HEK293 (cell line): ENCODE measurements around the gene FOXP4.
A peak's percentile ranks its signal among the peaks of the same experiment; 100 is the strongest.

Source experiments
- CTCF ChIA-PET: fragments of 350-600 bp; formaldehyde crosslinking; extraction: SDS; loops from one replicate; lab custom pipeline; 2021; ENCODE audit warnings: antibody characterized with exemption; lab: Yijun Ruan, JAX
- POLR2A ChIA-PET: fragments of 300-600 bp; formaldehyde crosslinking; extraction: SDS; loops from one replicate; lab custom pipeline; 2020; ENCODE audit warnings: antibody characterized with exemption, inconsistent platforms; lab: Yijun Ruan, JAX
- H3K27ac ChIP-seq: fragments of 200-500 bp; sonication (Bioruptor generic); 2 replicates; pipeline ENCODE4 v1.5.1; 2014; ENCODE audit warnings: low read depth, low read length, control low read depth, inconsistent platforms; ENCODE audit errors: extremely low read depth
- H3K36me3 ChIP-seq, 2 experiments: fragments of 200-500 bp in 1 of 2; sonication (Bioruptor generic) in 1 of 2; 1 replicate in 1 of 2; 2 replicates in 1 of 2; pipeline ENCODE4 v1.5.1; 2014 to 2017; ENCODE audit warnings: inconsistent platforms in 2 of 2, low read length in 2 of 2; ENCODE audit not compliant: control insufficient read depth in 2 of 2, insufficient read depth in 1 of 2
- H3K4me1 ChIP-seq: fragments of 200-500 bp; sonication (Bioruptor generic); 2 replicates; pipeline ENCODE4 v1.5.1; 2014; ENCODE audit warnings: mild to moderate bottlenecking, low read length, inconsistent platforms; ENCODE audit not compliant: control insufficient read depth, insufficient read depth
- H3K4me3 ChIP-seq: 2 replicates; pipeline ENCODE4 v1.5.1; 2011; ENCODE audit warnings: low read depth, mild to moderate bottlenecking, control low read depth, low read length, moderate library complexity
- H3K9me3 ChIP-seq: fragments of 200-500 bp; sonication (Bioruptor generic); 2 replicates; pipeline ENCODE4 v1.5.1; 2014; ENCODE audit warnings: low read depth, low read length, inconsistent platforms; ENCODE audit not compliant: control insufficient read depth, insufficient read depth
- GLIS2 ChIP-seq: fragments of 450-650 bp; formaldehyde crosslinking; IDR thresholded peaks from 2 replicates; pipeline ENCODE4 v1.5.1; 2016; ENCODE audit warnings: missing biosample characterization, missing genetic modification characterization
- KLF9 ChIP-seq: fragments of 450-650 bp; formaldehyde crosslinking; IDR thresholded peaks from 2 replicates; pipeline ENCODE4 v1.5.1; 2016; ENCODE audit warnings: missing biosample characterization, missing genetic modification characterization, low read depth
- ZBTB48 ChIP-seq: fragments of 450-650 bp; formaldehyde crosslinking; IDR thresholded peaks from 2 replicates; pipeline ENCODE4 v1.5.1; 2016; ENCODE audit warnings: missing biosample characterization, missing genetic modification characterization
- ZNF133 ChIP-seq: fragments of 450-650 bp; formaldehyde crosslinking; IDR thresholded peaks from 2 replicates; pipeline ENCODE4 v1.5.1; 2016; ENCODE audit warnings: missing biosample characterization, missing genetic modification characterization
- ZNF175 ChIP-seq: fragments of 450-650 bp; formaldehyde crosslinking; IDR thresholded peaks from 2 replicates; pipeline ENCODE4 v1.5.1; 2016; ENCODE audit warnings: missing biosample characterization, missing genetic modification characterization
- ZNF248 ChIP-seq: fragments of 450-650 bp; formaldehyde crosslinking; IDR thresholded peaks from 2 replicates; pipeline ENCODE4 v1.5.1; 2017; ENCODE audit warnings: missing biosample characterization, missing genetic modification characterization
- ZNF311 ChIP-seq: fragments of 450-650 bp; formaldehyde crosslinking; IDR thresholded peaks from 2 replicates; pipeline ENCODE4 v1.5.1; 2017; ENCODE audit warnings: missing biosample characterization, missing genetic modification characterization, borderline replicate concordance
- ZNF335 ChIP-seq: fragments of 450-650 bp; formaldehyde crosslinking; conservative IDR thresholded peaks from 2 replicates; pipeline ENCODE4 v1.5.1; 2016; ENCODE audit warnings: missing biosample characterization, missing genetic modification characterization
- ZNF529 ChIP-seq: fragments of 450-650 bp; formaldehyde crosslinking; IDR thresholded peaks from 2 replicates; pipeline ENCODE4 v1.5.1; 2017; ENCODE audit warnings: missing genetic modification characterization, missing biosample characterization; ENCODE audit not compliant: insufficient replicate concordance
- ZNF777 ChIP-seq: fragments of 450-650 bp; formaldehyde crosslinking; IDR thresholded peaks from 2 replicates; pipeline ENCODE4 v1.5.1; 2017; ENCODE audit warnings: missing biosample characterization, missing genetic modification characterization, borderline replicate concordance
- ZNF791 ChIP-seq: fragments of 450-650 bp; formaldehyde crosslinking; IDR thresholded peaks from 2 replicates; pipeline ENCODE4 v1.5.1; 2016; ENCODE audit warnings: missing biosample characterization, missing genetic modification characterization
- ZSCAN30 ChIP-seq: fragments of 450-650 bp; IDR thresholded peaks from 2 replicates; pipeline ENCODE4 v1.5.1; 2018; ENCODE audit warnings: missing biosample characterization, mild to moderate bottlenecking, missing genetic modification characterization, moderate library complexity
- TF ChIP-seq, protein P1 (sequence below): fragments of 450-650 bp; formaldehyde crosslinking; IDR thresholded peaks from 2 replicates; pipeline ENCODE4 v1.5.1; 2016; ENCODE audit warnings: missing biosample characterization, missing genetic modification characterization
- TF ChIP-seq, protein P2 (sequence below): fragments of 450-650 bp; formaldehyde crosslinking; IDR thresholded peaks from 2 replicates; pipeline ENCODE4 v1.5.1; 2016; ENCODE audit warnings: missing biosample characterization, missing genetic modification characterization
- TF ChIP-seq, protein P3 (sequence below): fragments of 450-650 bp; formaldehyde crosslinking; IDR thresholded peaks from 2 replicates; pipeline ENCODE4 v1.5.1; 2017; ENCODE audit warnings: missing biosample characterization, missing genetic modification characterization
- TF ChIP-seq, protein P4 (sequence below): fragments of 450-650 bp; formaldehyde crosslinking; IDR thresholded peaks from 2 replicates; pipeline ENCODE4 v1.5.0; 2017; ENCODE audit warnings: missing biosample characterization, missing genetic modification characterization, borderline replicate concordance
- TF ChIP-seq, protein P5 (sequence below): fragments of 450-650 bp; formaldehyde crosslinking; conservative IDR thresholded peaks from 2 replicates; pipeline ENCODE4 v1.5.1; 2016; ENCODE audit warnings: low read depth, missing biosample characterization, missing genetic modification characterization

The FOXP4 gene

DNA sequence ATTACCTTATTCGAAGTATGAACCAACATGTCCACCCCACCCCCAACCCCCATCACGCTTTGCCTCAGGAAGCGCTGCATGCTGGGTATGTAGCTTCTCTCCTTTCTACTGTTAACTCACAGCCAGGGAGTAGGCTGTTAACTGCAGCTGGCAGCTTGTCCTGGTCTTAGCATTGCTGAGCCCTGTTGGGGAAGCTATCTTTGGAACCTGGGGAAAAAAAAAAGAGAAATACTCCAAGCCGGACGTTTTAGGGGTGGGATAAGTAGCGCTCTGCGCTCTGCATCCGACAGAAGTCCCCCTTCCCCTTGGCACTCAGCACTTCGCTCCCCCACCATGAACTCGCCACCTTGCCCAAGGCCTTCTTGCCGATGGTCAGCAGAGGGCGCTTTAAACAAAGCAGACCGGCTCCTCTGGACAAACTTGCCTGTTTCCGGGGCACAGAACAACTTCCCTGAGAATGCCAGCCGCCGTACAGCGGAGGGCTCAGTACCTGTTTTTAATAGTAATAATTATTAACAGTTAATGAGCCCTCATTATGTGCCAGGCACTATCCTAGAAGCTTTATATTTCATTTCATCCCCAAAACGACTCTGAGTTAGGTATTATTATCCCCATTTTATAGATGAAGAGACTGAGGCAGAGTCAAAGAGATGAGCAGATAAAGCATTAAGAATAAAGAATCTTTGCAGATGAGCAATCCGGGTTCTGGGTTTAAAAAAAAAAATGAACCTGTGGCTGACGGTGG lies 56.9 kb downstream of the FOXP4 start (continued):
- TF ChIP-seq ZNF777 (tag by site-specific recombination), result no peak
- TF ChIP-seq ZSCAN30 (tag by site-specific recombination), result 0 out of 2 replicates have a peak, but pooled peaks have one; percentile 17
- peak; percentile 51; the same call in 1 of the 2 replicates for TF ChIP-seq ZNF335 (tag by site-specific recombination)
- TF ChIP-seq ZNF311 (tag by site-specific recombination), result no peak
- TF ChIP-seq, protein P1, sequence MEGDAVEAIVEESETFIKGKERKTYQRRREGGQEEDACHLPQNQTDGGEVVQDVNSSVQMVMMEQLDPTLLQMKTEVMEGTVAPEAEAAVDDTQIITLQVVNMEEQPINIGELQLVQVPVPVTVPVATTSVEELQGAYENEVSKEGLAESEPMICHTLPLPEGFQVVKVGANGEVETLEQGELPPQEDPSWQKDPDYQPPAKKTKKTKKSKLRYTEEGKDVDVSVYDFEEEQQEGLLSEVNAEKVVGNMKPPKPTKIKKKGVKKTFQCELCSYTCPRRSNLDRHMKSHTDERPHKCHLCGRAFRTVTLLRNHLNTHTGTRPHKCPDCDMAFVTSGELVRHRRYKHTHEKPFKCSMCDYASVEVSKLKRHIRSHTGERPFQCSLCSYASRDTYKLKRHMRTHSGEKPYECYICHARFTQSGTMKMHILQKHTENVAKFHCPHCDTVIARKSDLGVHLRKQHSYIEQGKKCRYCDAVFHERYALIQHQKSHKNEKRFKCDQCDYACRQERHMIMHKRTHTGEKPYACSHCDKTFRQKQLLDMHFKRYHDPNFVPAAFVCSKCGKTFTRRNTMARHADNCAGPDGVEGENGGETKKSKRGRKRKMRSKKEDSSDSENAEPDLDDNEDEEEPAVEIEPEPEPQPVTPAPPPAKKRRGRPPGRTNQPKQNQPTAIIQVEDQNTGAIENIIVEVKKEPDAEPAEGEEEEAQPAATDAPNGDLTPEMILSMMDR (tag by site-specific recombination), result peak; percentile 87
- TF ChIP-seq, protein P2, sequence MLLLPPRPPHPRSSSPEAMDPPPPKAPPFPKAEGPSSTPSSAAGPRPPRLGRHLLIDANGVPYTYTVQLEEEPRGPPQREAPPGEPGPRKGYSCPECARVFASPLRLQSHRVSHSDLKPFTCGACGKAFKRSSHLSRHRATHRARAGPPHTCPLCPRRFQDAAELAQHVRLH (tag by site-specific recombination), result 0 out of 2 replicates have a peak, but pooled peaks have one; percentile 47
- TF ChIP-seq, protein P3, sequence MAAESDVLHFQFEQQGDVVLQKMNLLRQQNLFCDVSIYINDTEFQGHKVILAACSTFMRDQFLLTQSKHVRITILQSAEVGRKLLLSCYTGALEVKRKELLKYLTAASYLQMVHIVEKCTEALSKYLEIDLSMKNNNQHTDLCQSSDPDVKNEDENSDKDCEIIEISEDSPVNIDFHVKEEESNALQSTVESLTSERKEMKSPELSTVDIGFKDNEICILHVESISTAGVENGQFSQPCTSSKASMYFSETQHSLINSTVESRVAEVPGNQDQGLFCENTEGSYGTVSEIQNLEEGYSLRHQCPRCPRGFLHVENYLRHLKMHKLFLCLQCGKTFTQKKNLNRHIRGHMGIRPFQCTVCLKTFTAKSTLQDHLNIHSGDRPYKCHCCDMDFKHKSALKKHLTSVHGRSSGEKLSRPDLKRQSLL (tag by site-specific recombination), result no peak
- TF ChIP-seq, all 188 proteins: peak for 20

DNA sequence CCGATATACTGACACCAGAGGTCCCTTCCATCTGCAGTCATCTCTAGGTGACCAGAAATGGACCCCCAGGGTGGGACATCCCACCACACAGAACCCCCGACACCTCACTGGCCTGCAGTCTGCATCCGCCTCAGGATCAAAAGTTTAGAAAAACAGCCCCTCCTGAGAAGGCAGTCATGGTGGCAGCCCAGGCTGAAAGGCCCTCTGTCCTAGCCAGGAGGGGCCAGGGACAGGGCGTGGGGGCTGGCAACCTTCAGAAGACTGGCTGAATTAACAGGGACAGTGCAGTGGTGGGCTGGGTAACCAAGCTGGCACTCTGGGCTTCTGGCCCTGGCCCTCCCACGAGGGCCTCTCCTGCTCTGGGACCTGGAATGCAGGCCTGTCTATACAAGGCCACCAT lies 57.8 kb downstream of the FOXP4 start:
- Histone ChIP-seq H3K4me3 (no peak overlapping the region), H3K4me1 (no peaks in the 10 kb centered on the region)
- CTCF ChIA-PET, result interaction anchor here (0.7 to 9.8 kb wide), 17 partner anchors 10 to 440 kb away, joined by 3 to 195 read pairs (median 11); no protein-coding TSS in a partner anchor
- TF ChIP-seq ZNF133 (tag by site-specific recombination), result no peak
- TF ChIP-seq ZNF791 (tag by site-specific recombination), result no peak
- TF ChIP-seq, protein P4, sequence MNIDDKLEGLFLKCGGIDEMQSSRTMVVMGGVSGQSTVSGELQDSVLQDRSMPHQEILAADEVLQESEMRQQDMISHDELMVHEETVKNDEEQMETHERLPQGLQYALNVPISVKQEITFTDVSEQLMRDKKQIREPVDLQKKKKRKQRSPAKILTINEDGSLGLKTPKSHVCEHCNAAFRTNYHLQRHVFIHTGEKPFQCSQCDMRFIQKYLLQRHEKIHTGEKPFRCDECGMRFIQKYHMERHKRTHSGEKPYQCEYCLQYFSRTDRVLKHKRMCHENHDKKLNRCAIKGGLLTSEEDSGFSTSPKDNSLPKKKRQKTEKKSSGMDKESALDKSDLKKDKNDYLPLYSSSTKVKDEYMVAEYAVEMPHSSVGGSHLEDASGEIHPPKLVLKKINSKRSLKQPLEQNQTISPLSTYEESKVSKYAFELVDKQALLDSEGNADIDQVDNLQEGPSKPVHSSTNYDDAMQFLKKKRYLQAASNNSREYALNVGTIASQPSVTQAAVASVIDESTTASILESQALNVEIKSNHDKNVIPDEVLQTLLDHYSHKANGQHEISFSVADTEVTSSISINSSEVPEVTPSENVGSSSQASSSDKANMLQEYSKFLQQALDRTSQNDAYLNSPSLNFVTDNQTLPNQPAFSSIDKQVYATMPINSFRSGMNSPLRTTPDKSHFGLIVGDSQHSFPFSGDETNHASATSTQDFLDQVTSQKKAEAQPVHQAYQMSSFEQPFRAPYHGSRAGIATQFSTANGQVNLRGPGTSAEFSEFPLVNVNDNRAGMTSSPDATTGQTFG (tag by site-specific recombination), result no peak
- TF ChIP-seq ZBTB48 (tag by site-specific recombination), result no peak
- TF ChIP-seq ZNF529 (tag by site-specific recombination), result no peak
- TF ChIP-seq GLIS2 (tag by site-specific recombination), result no peak
- TF ChIP-seq, protein P5, sequence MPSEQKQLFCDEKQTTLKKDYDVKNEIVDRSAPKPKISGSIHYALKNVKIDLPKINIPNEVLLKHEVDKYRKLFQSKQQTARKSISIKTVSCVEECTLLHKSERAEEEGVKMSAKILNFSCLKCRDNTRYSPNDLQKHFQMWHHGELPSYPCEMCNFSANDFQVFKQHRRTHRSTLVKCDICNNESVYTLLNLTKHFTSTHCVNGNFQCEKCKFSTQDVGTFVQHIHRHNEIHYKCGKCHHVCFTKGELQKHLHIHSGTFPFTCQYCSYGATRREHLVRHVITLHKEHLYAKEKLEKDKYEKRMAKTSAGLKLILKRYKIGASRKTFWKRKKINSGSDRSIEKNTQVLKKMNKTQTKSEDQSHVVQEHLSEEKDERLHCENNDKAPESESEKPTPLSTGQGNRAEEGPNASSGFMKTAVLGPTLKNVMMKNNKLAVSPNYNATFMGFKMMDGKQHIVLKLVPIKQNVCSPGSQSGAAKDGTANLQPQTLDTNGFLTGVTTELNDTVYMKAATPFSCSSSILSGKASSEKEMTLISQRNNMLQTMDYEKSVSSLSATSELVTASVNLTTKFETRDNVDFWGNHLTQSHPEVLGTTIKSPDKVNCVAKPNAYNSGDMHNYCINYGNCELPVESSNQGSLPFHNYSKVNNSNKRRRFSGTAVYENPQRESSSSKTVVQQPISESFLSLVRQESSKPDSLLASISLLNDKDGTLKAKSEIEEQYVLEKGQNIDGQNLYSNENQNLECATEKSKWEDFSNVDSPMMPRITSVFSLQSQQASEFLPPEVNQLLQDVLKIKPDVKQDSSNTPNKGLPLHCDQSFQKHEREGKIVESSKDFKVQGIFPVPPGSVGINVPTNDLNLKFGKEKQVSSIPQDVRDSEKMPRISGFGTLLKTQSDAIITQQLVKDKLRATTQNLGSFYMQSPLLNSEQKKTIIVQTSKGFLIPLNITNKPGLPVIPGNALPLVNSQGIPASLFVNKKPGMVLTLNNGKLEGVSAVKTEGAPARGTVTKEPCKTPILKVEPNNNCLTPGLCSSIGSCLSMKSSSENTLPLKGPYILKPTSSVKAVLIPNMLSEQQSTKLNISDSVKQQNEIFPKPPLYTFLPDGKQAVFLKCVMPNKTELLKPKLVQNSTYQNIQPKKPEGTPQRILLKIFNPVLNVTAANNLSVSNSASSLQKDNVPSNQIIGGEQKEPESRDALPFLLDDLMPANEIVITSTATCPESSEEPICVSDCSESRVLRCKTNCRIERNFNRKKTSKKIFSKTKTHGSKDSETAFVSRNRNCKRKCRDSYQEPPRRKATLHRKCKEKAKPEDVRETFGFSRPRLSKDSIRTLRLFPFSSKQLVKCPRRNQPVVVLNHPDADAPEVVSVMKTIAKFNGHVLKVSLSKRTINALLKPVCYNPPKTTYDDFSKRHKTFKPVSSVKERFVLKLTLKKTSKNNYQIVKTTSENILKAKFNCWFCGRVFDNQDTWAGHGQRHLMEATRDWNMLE (tag by site-specific recombination), result no peak
- no peak for TF ChIP-seq KLF9 (tag by site-specific recombination)
- no peak for TF ChIP-seq ZNF175 (tag by site-specific recombination)
- TF ChIP-seq ZNF248, result no peak
- TF ChIP-seq, all 188 proteins: peak for 0
- Histone ChIP-seq H3K36me3 (no peaks in the 10 kb centered on the region; a peak in 1 of 3 replicates), H3K27ac (no peak overlapping the region), H3K9me3 (no peaks in the 10 kb centered on the region)
- POLR2A ChIA-PET, result no interaction called here
